Retinal pigment epithelial cell (primary cell): ENCODE results near the gene KLLN.
"Not testable (repeated sequence)": the region's sequence is repeated elsewhere in the genome, so short reads cannot be mapped to it uniquely, and the experiment has no call there.

Source experiments
- DNase-seq: peaks from one replicate; pipeline ENCODE4 v3.0.0-alpha.2; 2010; ENCODE audit warnings: low read depth
- H3K4me3 ChIP-seq: 2 replicates; pipeline ENCODE4 v1.5.1; 2011; ENCODE audit warnings: mild to moderate bottlenecking, low read length, control low read depth, moderate library complexity
- TF ChIP-seq, protein P1 (sequence below): conservative IDR thresholded peaks from 2 replicates; pipeline ENCODE4 v1.5.1; 2011; ENCODE audit warnings: low read depth, low read length, control low read depth, inconsistent platforms

KLLN gene

DNA sequence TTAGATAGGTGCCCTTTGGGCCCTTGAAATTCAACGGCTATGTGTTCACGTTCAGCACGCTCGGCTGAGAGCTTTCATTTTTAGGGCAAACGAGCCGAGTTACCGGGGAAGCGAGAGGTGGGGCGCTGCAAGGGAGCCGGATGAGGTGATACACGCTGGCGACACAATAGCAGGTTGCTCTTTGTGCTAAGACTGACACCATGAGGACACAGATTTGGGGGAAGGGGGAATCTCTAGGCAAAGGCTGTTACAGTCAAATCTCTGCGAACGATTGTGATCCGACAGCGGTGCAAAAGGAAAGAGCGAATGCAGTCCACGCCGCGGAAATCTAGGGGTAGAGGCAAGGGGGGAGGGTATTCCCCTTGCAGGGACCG, 667 bp downstream of the KLLN start:
- peak overlapping the region; percentile 91 for H3K4me3 ChIP-seq
- TF ChIP-seq, protein P1, sequence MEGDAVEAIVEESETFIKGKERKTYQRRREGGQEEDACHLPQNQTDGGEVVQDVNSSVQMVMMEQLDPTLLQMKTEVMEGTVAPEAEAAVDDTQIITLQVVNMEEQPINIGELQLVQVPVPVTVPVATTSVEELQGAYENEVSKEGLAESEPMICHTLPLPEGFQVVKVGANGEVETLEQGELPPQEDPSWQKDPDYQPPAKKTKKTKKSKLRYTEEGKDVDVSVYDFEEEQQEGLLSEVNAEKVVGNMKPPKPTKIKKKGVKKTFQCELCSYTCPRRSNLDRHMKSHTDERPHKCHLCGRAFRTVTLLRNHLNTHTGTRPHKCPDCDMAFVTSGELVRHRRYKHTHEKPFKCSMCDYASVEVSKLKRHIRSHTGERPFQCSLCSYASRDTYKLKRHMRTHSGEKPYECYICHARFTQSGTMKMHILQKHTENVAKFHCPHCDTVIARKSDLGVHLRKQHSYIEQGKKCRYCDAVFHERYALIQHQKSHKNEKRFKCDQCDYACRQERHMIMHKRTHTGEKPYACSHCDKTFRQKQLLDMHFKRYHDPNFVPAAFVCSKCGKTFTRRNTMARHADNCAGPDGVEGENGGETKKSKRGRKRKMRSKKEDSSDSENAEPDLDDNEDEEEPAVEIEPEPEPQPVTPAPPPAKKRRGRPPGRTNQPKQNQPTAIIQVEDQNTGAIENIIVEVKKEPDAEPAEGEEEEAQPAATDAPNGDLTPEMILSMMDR: no peak
- DNase-seq: no peak

DNA sequence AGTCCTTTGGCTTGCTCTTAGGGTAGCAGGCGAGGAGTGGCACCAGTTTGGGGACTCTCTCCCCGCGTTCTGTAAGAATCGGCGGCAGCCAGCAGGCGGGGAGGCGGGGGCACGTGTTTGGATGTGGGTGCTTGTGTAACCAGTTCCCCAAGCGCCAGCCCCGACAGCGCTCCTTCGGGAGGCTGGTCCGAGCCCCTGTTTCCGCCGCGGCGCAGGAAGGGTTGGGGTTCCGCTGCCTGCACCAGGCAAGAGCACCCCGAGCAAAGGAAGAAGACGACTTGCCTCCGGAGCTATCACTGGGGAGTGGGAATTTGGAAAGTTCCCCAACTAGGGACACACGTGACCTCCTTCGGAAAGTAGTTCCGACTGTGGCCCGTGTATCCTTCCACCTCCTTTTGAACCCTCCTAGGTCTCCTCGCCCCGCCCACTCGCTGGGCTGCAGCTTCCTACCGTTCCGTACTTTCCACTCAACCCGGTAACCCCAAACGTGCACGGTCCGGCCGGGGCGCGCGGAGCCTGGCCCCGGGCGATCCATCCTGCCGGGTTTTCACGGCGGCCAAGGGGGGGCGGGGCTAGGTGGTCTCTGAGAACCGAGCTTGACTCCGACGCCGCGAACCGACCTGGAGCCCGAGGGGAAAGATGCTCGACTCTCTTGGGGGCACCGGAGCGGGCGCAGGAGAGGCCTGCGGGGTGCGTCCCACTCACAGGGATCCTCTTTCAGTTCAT, 1.2 kb downstream of the KLLN start:
- TF ChIP-seq, protein P1: no peak
- H3K4me3 ChIP-seq: peak overlapping the region; percentile 91

DNA sequence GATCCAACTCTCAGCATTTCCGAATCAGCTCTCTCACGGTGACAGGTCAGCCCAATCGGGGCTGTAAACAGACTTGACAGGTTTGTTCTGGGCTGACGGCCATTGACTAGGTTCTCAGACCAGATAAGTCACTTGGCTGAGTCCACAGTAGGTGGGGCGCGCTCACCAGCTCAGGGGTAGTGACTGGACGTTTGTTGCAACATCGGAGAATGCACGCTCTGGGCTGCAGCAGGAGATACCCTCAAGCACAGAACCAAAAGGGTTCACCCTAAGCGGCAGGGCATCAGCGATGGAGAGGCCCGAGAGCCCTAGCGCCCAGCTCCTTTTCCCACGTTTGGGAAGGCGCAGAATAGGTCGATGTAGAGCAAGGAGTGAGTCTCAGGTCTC, 1.8 kb downstream of the KLLN start:
- peak; percentile 63 for DNase-seq
- TF ChIP-seq, protein P1: peak; percentile 32
- H3K4me3 ChIP-seq: peak overlapping the region; percentile 91

More for the DNA sequence above, 1.2 kb downstream of the KLLN start:
- DNase-seq: peak; percentile 93

DNA sequence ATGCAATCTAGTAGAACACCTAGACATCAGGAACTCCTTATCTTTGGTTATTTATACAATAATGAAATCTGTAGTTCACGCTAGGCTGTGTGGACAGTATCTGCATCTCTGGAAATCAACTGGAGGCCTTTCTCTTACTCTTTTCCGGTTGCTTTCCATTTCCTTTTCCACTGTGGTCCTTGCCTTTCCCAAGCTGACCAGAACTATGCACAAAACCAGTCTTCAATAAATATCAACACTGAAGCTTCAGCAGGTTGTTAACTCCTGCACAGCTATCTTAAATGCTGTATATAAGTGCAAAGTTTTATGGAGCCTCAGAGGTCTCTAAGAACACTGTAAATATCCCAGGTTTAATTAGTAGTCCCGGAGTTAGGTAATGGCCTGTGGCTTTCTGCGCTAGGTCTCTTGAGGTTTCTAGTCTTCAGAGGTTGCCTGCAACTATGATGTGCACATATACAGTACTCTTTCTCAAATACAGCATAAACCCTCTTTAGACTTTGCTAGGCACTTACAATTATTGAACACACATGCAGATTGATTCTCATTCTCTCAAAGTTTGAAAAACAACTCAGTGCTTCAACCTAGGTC, 2.4 kb downstream of the KLLN start:
- no peak overlapping the region for H3K4me3 ChIP-seq
- TF ChIP-seq, protein P1: no peak

DNA sequence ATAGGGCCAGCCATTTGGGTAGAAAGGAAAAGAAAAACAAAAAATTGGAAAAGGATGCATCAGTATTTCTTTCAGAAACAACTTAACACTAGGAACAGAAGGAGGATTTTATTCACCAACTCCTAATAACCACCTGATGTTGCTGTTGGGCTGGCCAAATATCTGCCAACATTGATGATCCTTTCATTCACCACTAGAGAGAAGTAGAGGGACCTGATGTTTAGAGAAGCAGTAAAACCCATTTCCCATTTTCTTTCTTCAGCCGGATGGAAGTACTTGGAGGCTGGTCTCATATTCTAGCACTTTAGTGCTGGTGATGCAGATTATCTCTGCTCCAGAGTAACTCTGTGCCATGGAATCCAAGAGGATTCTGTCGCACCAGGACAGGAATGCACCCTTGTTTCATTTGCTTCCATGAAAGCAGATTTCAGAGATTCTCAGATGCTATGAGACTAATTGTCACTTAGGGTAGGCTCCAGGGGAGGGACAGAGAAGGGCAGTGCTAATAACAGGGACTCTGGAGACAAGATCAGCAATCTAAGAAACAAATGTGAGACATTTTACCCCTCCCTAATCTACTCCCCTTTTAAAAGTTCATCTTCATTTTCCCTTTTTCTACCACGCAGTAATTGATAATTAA, 3.1 kb downstream of the KLLN start:
- no peak overlapping the region for H3K4me3 ChIP-seq
- peak; percentile 41 for DNase-seq
- TF ChIP-seq, protein P1: peak; percentile 54

More for the DNA sequence above, 2.4 kb downstream of the KLLN start:
- DNase-seq: no peak

DNA sequence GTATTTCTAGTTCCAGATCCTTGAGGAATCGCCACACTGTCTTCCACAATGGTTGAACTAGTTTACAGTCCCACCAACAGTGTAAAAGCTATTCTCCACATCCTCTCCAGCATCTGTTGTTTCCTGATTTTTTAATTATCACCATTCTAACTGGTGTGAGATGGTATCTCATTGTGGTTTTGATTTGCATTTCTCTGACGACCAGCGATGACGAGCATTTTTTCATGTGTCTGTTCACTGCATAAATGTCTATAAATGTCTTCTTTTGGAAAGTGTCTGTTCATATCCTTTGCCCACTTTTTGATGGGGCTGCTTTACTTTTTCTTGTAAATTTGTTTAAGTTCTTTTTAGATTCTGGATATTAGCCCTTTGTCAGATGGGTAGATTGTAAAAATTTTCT, 7.7 kb downstream of the KLLN start:
- H3K4me3 ChIP-seq, DNase-seq: not testable (repeated sequence)

DNA sequence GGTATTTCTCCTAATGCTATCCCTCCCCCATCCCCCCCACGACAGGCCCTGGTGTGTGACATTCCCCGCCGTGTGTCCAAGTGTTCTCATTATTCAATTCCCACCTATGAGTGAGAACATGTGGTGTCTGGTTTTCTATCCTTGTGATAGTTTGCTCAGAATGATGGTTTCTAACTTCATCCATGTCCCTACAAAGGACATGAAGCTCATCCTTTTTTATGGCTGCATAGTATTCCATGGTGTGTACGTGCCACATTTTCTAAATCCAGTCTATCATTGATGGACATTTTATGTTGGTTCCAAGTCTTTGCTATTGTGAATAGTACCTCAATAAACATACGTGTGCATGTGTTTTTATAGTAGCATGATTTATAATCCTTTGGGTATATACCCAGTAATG, 8.1 kb downstream of the KLLN start:
- H3K4me3 ChIP-seq, DNase-seq: not testable (repeated sequence)

DNA sequence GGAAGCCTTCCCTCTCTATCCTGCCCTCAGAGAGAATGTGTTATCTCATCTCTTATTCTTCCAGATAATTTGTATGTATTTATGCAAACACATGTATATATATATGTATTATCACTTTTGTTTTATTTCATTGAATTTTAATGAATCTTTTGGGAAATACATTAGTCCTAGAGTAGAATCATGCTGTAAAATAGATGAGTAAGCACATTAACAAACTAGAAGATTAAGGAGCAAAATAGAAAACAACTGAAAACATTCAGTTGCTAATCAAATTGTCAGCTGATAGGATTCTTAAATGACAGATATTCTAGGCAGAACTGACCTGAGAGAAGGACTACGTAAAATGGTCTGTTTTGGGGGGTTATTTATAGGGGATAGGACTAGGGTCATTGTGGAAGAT, 11.2 kb downstream of the KLLN start:
- DNase-seq: no peak
- H3K4me3 ChIP-seq: no peak overlapping the region
- TF ChIP-seq, protein P1: no peak
